Endothelial cell of umbilical vein (primary cell): ENCODE data around the gene CD5L. TPM values are rescaled to one million over a fixed set of nuclear protein-coding genes. Genes with fewer than 3 reads are reported as not detected.

Experiments used
- BruUV-seq: library from RNA; stranded (reverse); fragments of 400-500 nt; replicated peaks from 2 replicates; lab custom pipeline; 2021; lab: Mats Ljungman, UMichigan
- CTCF ChIA-PET: fragments of 300-600, 350-600 bp; sonication (Branson Sonifier 250); formaldehyde crosslinking; loops from one replicate; lab custom pipeline; 2021; ENCODE audit warnings: antibody characterized with exemption, inconsistent platforms; lab: Charles Lee
- POLR2A ChIA-PET: fragments of 300-600, 350-600 bp; sonication (Branson Sonifier 250); formaldehyde crosslinking; loops from one replicate; lab custom pipeline; 2021; ENCODE audit warnings: antibody characterized with exemption, inconsistent platforms; lab: Charles Lee
- DNase-seq: peaks from one replicate; pipeline ENCODE4 v3.0.0-alpha.2; 2011; ENCODE audit warnings: low read depth, low spot score
- FAIRE-seq: peaks from 2 replicates; lab custom pipeline; 2011; peaks lifted over from hg19 to GRCh38; lab: Jason Lieb, UNC
- H2AFZ ChIP-seq: 2 replicates; pipeline ENCODE4 v1.6.0; 2012; ENCODE audit warnings: low read depth, low read length, control low read depth, inconsistent platforms
- H3K27ac ChIP-seq: 2 replicates; pipeline ENCODE4 v1.5.1; 2011; ENCODE audit warnings: low read depth, mild to moderate bottlenecking, control low read depth, low read length, moderate library complexity; ENCODE audit not compliant: insufficient read depth
- H3K27me3 ChIP-seq, 2 experiments: 2 replicates each; pipeline versions ENCODE4 v1.6.0 to v1.6.1; 2011; ENCODE audit warnings: low read length in 2 of 2, mixed read lengths in 1 of 2; ENCODE audit not compliant: control insufficient read depth in 2 of 2, insufficient read depth in 2 of 2
- H3K36me3 ChIP-seq, 2 experiments: 2 replicates in 1 of 2; 3 replicates in 1 of 2; pipeline ENCODE4 v1.5.1; 2011; ENCODE audit warnings: low read length in 2 of 2, mild to moderate bottlenecking in 1 of 2, moderate library complexity in 1 of 2; ENCODE audit not compliant: control insufficient read depth in 2 of 2, insufficient read depth in 2 of 2; ENCODE audit errors: extremely low read depth in 1 of 2
- H3K4me1 ChIP-seq: 3 replicates; pipeline ENCODE4 v1.5.1; 2011; ENCODE audit warnings: mild to moderate bottlenecking, low read length; ENCODE audit not compliant: control insufficient read depth, insufficient read depth; ENCODE audit errors: extremely low read depth
- H3K4me2 ChIP-seq: 2 replicates; pipeline ENCODE4 v1.6.1; 2011; ENCODE audit warnings: low read length, control low read depth, mixed read lengths; ENCODE audit not compliant: insufficient read depth
- H3K4me3 ChIP-seq, 3 experiments: fragments of 200-600 bp in 1 of 3; sonication (generic), shearing (Covaris generic) in 1 of 3; replicated peaks in 1 of 3; 2 replicates each; pipeline ENCODE4 v1.5.1; 2011 to 2016; ENCODE audit warnings: control low read depth in 3 of 3, low read length in 3 of 3, mild to moderate bottlenecking in 2 of 3, inconsistent platforms in 1 of 3, low read depth in 1 of 3, moderate library complexity in 1 of 3; ENCODE audit not compliant: insufficient read depth in 1 of 3
- H3K79me2 ChIP-seq: 2 replicates; pipeline ENCODE4 v1.6.0; 2012; ENCODE audit warnings: low read length, inconsistent platforms; ENCODE audit not compliant: control insufficient read depth, insufficient read depth
- H3K9ac ChIP-seq: replicated peaks from 2 replicates; pipeline ENCODE3; 2011; ENCODE audit warnings: low read length, control low read depth; ENCODE audit not compliant: insufficient read depth; ENCODE audit errors: extremely low read depth
- H3K9me1 ChIP-seq: replicated peaks from 3 replicates; pipeline ENCODE4 v1.6.0; 2011; ENCODE audit warnings: mild to moderate bottlenecking, low read length; ENCODE audit not compliant: control insufficient read depth, insufficient read depth; ENCODE audit errors: extremely low read depth
- H3K9me3 ChIP-seq: replicated peaks from 2 replicates; pipeline ENCODE4 v1.5.1; 2012; ENCODE audit warnings: low read length, inconsistent platforms; ENCODE audit not compliant: control insufficient read depth, insufficient read depth
- H4K20me1 ChIP-seq: replicated peaks from 2 replicates; pipeline ENCODE3; 2011; ENCODE audit warnings: mild to moderate bottlenecking, low read length; ENCODE audit not compliant: control insufficient read depth, insufficient read depth; ENCODE audit errors: extremely low read depth
- CTCF ChIP-seq, 2 donors: IDR thresholded peaks; 1 replicate in 1 of 2; 2 replicates in 1 of 2; pipeline ENCODE4 v1.5.1; 2011; ENCODE audit warnings: low read length in 2 of 2, mild to moderate bottlenecking in 2 of 2, moderate library complexity in 2 of 2, control low read depth in 1 of 2, inconsistent platforms in 1 of 2, low read depth in 1 of 2; ENCODE audit not compliant: insufficient read depth in 1 of 2; ENCODE audit errors: extremely low read depth in 1 of 2
- EZH2 ChIP-seq: IDR thresholded peaks from 2 replicates; pipeline ENCODE4 v1.6.1; 2012; ENCODE audit warnings: borderline replicate concordance, low read depth, mild to moderate bottlenecking, moderate library complexity, low read length, inconsistent platforms; ENCODE audit not compliant: severe bottlenecking
- FOS ChIP-seq: IDR thresholded peaks from 2 replicates; pipeline ENCODE4 v1.6.1; 2011; ENCODE audit warnings: mild to moderate bottlenecking, low read length, moderate library complexity, borderline replicate concordance; ENCODE audit not compliant: insufficient read depth
- GATA2 ChIP-seq: IDR thresholded peaks from 2 replicates; pipeline ENCODE4 v1.7.0; 2011; ENCODE audit warnings: low read depth, mild to moderate bottlenecking, moderate library complexity, mixed read lengths, low read length; ENCODE audit not compliant: insufficient read length, insufficient read depth
- JUN ChIP-seq: IDR thresholded peaks from 2 replicates; pipeline ENCODE4 v1.6.1; 2011; ENCODE audit warnings: borderline replicate concordance, low read depth; ENCODE audit not compliant: insufficient read length, insufficient read depth
- MAX ChIP-seq: IDR thresholded peaks from 2 replicates; pipeline ENCODE4 v1.6.1; 2011; ENCODE audit not compliant: insufficient read depth, insufficient read length
- MYC ChIP-seq: IDR thresholded peaks from one replicate; pipeline ENCODE4 v1.6.1; 2011; ENCODE audit warnings: mild to moderate bottlenecking, low read depth, low read length
- POLR2A ChIP-seq: IDR thresholded peaks from 2 replicates; pipeline ENCODE4 v1.6.1; 2012; ENCODE audit warnings: low read depth, mild to moderate bottlenecking, control low read depth, low read length
- POLR2AphosphoS5 ChIP-seq: IDR thresholded peaks from 2 replicates; pipeline ENCODE4 v1.6.1; 2012; ENCODE audit warnings: low read depth, mild to moderate bottlenecking, control low read depth, low read length, moderate library complexity; ENCODE audit not compliant: insufficient read depth
- dilution Hi-C: fragments of 300-500 bp; cut with MboI; formaldehyde crosslinking; loops from one replicate; pipeline ENCODE4 v1.15.0; 2019; ENCODE audit warnings: low sequenced_read_pairs; ENCODE audit not compliant: extremely low pct_ligation_motif_present
- intact Hi-C: fragments of 100-400 bp; cut with micrococcal nuclease; formaldehyde crosslinking; loops from one replicate; pipeline ENCODE4 v1.10.0; 2022
- polyA plus RNA-seq, 4 experiments: library from polyadenylated mRNA; depleted of rRNA in 3 of 4; stranded (reverse) in 3 of 4; unstranded in 1 of 4; fragments of >200 nt; gene quantifications; 2 replicates each; pipeline versions ENCODE4 v1.2.1 to v1.2.3, GENCODE V29; 2011 to 2012; ENCODE audit warnings: missing spikeins in 1 of 4
- total RNA-seq: library from RNA; stranded (reverse); gene quantifications from 2 replicates; pipeline ENCODE4 v1.2.3, GENCODE V29; 2021

Gene CD5L
- total and polyA plus RNA-seq, 2 donors (not counting 3 experiments of a cell fraction or from before 2014, with no cell fraction given) = not detected

DNA sequence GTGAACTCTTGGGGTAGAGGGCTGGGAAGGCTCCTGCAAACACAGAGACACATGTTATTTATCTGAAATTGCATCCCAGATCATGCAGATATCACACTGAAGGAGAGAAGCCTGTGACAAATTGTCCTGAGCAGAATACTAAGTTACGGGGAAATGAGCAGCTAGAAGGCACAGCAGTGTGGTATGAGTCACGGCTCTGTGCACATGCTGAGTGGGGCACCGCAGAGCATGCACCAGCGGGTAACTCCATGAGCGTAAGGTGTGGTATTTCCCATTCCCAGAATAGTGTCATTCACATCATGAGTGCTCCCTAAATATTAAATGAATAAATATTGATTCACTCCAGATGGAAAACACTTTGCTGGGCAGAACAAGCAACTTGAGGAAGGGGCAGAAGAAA, 43.4 kb downstream of the CD5L start:
- TF ChIP-seq JUN (no peak), CTCF (IDR thresholded peaks at IDR 0.05; ENCODE audit: extremely low read depth in 1 of 2, insufficient read depth in 1 of 2, low read depth in 1 of 2, low read length in 2 of 2) (no peak), GATA2 (no peak), POLR2AphosphoS5 (no peak), FOS (no peak), EZH2 (no peak), POLR2A (no peak), MAX (no peak), MYC (no peak)
- Histone ChIP-seq H3K9me1 (no peaks in the 10 kb centered on the region), H2AFZ (no peak overlapping the region), H3K4me2 (no peak overlapping the region), H3K9ac (no peak overlapping the region), H3K27me3 (no peaks in the 10 kb centered on the region), H3K36me3 (no peaks in the 10 kb centered on the region), H3K27ac (no peak overlapping the region), H3K79me2 (no peaks in the 10 kb centered on the region), H3K4me3 (no peak overlapping the region), H3K9me3 (no peaks in the 10 kb centered on the region), H3K4me1 (no peaks in the 10 kb centered on the region), H4K20me1 (no peaks in the 10 kb centered on the region)
- BruUV-seq = no TSS peak
- intact Hi-C loops = no loop called here
- no peak for FAIRE-seq
- dilution Hi-C loops = no loop called here
- ChIA-PET POLR2A (no interaction called here), CTCF (no interaction called here)
- no peak for DNase-seq
